ENCODE results near the gene EPHA1. TPM values are rescaled to one million over a fixed set of nuclear protein-coding genes. Genes with fewer than 3 reads are reported as not detected.

Gene EPHA1
- polyA plus RNA-seq (ENCODE audit: insufficient read length in 12 of 12): 10 to 100 TPM in 1 of 12 donors, 1 to 10 TPM in 9, not detected in 2; 1.5 to 15.4 (median 3.8) TPM
- long read RNA-seq, donor 1, partial matches to known transcripts: 263 of 293 reads
- long read RNA-seq, donor 1, other reads (novel, unspliced or antisense): 29 of 293 reads
- long read RNA-seq, donor 2, partial matches to known transcripts: 169 of 192 reads
- long read RNA-seq, donor 2, other reads (novel, unspliced or antisense): 23 of 192 reads
- long read RNA-seq, donor 3: 0 reads
- long read RNA-seq, donor 4: 0 reads
- long read RNA-seq, donor 5: 0 reads
- long read RNA-seq, donor 6: 0 reads
- long read RNA-seq, donor 7: 0 reads
- long read RNA-seq, donor 8, partial matches to known transcripts: 390 of 487 reads
- long read RNA-seq, donor 8, other reads (novel, unspliced or antisense): 97 of 487 reads
- long read RNA-seq, donor 9: 0 reads
- long read RNA-seq, donor 10: 0 reads
- long read RNA-seq, donor 11: 0 reads

DNA sequence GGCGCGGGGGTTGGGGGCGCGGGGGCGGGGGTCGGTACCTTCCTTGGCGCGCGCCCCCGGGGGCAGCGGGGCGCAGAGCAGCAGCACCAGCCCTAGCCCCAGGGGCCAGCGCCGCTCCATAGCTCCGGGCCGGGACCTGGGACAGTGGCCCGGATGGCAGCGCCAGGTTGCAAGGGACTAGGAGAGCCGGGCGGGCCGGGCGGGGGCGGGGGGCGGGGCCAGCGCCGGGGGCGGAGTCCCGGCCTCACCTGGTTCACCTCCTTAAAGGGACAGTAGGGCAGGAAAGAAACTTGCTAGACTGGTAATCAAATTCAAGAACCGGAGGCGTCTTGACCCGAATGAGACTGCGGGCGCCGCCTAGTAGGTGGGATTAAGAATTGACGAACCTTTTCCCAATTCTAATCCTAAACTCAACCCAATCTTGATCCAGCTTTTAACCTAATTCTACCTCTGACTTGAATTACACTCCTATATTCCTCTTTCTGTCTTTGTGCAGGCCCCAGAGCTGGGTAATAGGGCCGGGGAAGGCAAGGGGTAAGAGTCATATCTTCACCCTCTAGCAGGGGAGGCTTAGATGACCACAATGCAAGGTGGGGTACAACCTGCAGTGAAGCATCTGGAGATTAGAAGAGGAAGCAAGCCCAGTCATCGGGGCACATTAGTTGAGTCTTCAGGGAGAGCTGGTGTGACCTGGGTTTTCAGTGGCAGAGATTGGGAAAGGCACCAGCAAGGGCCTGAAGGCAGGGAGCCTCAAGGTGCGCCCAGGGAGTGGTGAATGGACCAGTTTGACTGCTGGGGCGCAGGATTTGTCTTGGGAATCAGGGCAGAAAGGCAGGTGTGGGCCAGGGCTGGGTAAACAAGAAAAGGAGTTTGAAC is at the start of gene EPHA1:
Gene EPHA1 (minus strand): TSS at position 171 of the 876 bp plus-strand sequence. CDS start 51 bp downstream, at position 120.
- no peak for DNase-seq

DNA sequence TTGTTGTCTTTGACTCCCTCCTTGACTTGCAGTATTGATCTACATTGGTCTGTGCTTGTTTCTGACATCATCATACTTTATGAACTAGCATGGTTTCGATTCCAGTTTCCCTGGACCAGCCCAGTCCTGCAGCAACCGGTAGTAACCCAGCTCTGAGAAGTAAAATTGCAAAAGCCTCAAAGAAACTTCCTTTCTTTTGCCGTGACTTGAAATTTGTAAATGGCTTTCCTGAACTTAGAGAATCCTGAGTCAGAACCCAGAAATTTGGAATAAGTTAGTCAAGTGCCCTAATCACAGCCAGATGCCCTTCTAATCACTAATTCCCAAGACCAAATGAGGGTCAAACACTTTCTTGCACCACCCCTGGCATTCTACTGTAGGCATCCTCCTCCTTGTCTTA is 49.6 kb upstream of the EPHA1 start:
- no peak for DNase-seq

DNA sequence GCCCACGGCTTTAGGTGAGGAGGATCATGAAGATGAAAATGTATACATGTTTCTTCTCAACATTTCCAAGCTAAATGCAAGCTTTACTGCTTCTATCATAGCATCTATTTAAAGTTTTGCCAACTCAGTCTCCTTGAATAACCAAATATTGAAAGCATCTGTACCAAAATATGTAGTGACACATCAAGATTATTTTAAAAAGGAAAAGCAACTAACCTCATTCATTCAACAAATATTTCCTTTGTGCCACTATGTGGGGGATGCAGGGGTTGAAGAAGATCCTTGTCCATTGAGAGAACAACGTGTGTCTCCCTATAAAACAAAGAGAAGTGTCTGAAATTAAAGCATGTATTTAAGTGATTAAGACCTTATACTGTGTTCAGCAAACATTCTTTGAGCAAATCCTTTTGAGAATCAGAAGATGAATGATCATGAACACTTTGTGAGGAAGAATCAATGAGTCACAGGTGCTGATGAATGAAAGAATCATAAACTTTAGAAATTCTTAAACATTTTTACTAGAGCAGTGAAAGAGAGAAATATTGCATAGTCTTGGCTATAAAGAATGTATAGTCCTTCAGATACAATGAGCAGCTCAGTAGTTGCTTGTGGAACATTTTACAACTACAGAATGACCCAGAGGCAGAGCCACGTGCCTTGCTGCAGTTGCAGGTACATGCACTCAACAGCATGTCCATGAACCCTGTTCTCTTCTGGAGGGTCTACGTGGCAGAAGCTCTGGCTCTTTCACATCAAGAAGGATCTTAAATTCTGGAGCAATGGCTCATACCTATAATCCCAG is 48.5 kb upstream of the EPHA1 start:
- no peak for DNase-seq

DNA sequence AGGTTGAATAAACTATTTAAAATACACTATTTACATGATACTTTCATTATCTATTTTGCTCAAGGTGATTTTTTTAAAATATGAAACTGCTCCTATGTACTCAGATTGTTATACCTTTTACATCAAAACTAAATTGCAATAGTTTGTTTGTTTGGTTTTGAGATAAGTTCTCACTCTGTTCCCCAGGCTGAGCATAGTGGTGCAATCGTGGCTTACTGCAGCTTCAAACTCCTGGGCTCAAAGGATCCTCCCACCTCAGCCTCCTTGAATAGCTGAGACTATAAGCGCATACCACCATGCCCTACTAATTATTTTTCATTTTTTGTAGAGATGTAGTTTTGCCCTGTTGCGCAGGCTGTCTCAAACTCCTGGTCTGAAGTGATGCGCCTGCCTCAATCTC is 47.3 kb upstream of the EPHA1 start:
- DNase-seq: no peak

DNA sequence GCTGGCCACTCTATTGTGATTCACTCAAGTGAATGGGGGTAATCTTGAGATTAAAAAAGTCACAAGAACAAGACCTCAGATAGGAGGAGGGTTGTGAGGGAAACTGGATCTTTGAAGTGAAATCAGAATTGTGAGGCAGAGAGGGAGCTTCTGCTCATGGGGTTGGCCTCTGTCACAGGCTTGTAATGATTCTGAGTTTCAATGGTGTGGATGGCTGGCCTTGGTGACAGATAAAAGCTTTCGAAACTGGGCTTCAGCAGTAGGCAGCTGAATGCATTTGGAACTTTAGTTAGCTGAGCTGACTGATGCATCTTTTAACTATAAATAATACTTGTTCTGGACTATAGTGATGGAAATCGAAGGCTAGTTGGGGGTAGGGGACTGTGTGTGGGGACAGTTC is 46.8 kb upstream of the EPHA1 start:
- DNase-seq: no peak

DNA sequence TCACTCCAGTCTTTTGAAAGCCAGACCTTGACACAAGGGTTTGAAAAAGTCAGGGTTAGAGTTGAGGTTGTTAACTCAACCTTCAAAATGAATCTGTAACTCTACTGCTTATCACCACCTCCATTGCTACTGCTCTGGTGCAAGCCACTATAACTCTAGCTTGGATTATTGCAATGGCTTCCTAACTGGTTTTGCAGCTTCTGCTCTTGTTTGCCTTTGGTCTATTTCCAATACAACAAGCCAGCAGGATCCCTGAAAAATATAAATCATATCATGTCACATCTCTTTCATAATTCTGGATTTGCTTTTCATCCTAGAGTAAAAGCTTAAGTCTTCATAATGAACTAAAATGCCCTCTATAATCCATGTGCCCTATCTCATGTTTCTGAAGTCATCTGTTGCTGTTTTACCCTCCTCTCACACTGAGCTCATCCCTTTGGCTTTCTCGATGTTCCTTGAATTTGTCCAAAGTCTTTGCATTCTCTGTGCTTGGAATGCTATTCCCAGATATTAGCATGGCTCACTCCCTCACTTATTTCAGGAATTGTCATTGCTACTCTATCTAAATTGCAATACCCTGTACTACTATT is 45.5 kb upstream of the EPHA1 start:
- DNase-seq: no peak

DNA sequence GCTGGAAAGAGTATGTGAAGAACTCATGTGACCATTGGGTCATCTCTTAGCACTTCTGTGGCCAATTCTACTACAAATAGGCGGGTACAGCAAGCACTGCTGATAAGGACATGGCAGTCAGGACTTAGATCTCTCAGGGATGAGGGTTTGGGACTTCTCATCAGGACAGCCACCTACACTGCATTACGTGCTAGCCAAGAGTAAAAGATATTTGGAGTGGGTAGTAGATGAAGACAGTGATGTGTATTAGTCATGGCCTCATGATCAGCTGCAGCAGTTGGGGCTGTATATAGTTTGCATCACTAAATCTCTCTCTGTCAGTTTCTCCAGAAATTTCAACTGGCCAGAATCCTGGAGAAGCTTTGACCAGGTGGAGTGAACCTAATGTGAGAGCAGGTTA is 43.8 kb upstream of the EPHA1 start:
- no peak for DNase-seq

DNA sequence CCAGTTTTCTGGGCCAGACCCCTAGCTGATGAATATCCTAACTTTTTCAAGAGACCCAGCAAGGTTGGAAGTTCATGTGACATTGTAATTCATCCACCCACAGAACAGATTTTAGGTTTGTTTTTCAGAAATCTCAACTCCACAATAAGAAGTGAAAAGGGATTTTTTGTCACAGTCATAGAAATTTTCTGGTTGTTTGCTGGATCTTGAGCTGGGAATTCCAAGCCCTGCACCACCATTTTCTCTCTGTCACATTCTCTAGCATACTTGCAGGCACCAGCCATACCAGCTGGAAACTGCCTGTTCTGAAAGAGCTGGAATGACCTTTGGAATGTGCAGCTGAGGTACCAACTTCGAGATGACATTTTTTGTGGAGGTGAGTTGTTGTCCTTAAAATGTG is 43.1 kb upstream of the EPHA1 start:
- no peak for DNase-seq

DNA sequence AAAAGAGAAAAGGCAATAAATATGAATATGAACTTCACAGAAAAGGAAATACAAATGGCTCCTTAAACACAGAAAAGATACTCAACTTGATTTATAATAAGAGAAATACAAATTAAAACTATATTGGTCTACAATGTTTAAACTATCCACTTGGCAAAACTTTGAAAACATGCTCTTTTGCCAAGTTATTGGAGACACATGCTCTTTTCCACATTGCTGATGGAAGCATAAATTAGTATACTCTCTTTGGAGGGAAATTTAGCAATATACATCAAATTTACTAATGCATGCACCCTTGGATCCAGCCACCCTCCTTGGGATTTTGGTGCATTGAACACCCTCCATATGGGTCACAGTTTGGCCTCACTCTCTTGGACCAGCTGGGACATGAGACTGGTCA is 42.5 kb upstream of the EPHA1 start:
- DNase-seq: no peak

DNA sequence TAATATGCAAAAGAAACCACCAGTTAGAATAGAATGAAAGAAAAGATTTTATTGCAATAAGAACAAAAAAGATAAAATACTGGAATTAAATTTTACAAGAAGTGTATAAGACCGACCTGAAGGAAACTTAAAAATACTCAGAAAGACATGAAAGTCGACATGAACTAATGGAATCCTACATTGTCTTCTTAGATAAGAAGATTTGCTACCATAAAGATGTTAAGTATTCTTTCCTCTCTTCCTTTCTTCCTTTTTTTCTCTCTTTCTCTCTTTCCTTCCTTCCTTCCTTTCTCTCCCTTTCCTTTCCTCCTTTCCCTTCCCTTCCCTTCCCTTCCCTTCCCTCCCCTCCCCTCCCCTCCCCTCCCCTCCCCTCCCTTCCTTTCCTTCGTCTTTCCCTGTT is 41.1 kb upstream of the EPHA1 start:
- no peak for DNase-seq

DNA sequence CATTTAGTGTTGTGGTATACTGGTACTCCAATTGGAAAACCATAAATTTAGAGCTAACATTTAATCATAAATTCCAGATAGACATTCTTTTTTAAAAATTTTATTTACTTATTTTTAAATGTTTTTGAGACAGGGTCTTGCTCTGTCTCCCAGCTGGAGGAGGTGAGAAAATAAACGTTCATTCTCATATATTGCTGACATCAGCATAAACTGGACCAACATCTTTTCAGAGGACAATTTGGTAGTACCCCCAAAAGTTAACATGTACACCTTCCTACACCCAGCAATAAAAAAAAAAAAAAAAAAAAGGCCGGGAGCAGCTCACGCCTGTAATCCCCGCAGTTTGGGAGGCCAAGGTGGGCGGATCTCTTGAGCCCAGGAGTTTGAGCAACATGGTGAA is 39.8 kb upstream of the EPHA1 start:
- DNase-seq: no peak

DNA sequence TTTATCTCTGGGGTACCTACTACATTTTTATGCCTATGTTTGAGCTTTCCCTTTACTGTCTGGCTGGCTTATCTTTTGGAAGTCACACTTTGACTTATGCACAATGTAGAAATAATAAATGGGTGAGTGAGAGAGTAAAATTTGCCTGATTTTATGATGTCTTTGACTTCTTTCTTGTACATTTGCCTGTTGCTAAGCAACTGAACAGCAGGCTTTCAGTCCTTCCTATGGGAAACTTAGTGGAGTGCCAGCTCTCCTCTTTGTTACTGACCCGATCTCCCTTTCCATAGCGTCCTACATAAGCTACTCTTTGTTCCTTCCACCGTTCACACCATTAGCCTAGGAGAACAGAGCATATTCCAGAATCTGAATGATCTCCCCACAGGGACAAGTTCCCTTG is 38.8 kb upstream of the EPHA1 start:
- DNase-seq: no peak

DNA sequence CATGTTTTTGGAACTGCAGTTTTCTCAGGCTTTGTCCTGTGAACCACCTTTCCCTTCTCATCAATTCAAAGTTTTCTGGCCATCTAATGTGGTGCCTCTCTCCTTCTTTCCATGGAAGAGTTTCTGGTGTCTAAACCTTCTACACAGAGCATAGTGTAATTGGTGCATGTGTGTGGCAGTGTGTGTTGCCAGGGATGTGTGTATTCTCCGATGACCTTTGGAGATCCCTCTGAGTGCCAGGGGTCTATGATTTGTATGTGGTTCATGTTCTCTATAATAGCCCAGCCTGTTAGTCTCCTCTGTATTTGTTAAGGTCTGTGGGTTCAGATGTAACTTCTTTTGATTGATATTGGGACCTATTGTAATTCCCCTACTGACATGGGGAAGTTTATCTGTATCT is 36.1 kb upstream of the EPHA1 start:
- DNase-seq: no peak

DNA sequence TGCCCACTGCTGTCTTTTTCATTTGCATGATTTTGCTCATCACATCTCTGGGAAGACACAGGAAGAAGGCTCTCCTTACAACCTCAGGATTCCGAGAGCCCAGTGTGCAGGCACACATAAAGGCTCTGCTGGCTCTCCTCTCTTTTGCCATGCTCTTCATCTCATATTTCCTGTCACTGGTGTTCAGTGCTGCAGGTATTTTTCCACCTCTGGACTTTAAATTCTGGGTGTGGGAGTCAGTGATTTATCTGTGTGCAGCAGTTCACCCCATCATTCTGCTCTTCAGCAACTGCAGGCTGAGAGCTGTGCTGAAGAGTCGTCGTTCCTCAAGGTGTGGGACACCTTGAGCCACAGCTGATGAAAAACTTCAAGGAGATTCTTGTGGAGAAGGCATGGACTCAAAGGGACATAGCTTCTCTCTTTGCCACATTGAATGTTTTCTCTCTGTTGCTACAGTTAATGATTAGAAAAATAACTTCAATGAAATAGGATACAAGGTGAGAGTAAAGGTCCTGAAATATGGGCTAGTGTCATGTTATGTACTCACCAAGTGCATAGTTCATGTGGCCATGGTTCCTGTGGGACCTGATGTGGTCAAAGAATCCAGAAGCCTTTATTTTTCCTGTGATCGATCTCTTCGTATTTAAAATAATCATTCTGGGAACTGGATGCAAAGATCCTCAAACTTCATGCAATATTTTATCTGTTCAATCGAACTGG is 35.6 kb upstream of the EPHA1 start:
- DNase-seq: no peak

DNA sequence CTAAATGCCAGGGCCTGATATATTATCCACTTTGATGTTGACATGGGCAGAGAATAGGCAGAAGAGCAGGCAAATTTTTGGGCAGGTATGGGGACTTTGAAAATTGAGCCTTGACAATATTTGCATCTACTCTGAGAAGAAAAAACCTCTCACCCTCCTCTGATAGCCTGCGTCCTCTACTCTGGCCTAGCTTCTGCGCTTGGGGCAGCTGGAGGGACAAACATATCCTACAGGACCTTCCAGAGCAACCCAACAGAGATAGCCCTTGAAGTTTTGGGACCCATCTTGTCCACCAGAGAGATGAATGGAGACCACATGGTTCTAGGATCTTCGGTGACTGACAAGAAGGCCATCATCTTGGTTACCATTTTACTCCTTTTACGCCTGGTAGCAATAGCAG is 34.5 kb upstream of the EPHA1 start, which contains the start of gene TAS2R60:
Gene TAS2R60 (plus strand): TSS at position 301 of the 400 bp plus-strand sequence. CDS start 0 bp downstream, at position 301.
- DNase-seq: no peak

DNA sequence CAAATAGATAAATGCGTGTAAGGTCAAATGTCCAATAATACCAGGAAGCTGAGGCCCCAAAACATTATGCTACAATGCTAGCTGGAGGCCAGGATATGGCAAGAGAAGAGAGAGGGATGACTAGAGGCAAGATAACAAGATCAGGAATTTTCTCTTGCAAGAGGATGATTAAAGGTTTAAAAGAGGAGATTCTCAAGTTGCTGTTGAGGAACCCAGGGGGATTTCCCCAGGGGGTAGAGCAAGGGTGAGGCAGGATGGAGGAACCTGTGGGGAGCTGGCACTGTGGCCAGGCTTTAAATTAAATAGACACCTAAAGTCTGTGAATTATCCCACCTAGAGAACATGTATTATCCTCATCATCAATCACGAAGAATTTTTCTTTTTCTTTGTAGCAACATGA is 31.2 kb upstream of the EPHA1 start:
- DNase-seq: no peak

DNA sequence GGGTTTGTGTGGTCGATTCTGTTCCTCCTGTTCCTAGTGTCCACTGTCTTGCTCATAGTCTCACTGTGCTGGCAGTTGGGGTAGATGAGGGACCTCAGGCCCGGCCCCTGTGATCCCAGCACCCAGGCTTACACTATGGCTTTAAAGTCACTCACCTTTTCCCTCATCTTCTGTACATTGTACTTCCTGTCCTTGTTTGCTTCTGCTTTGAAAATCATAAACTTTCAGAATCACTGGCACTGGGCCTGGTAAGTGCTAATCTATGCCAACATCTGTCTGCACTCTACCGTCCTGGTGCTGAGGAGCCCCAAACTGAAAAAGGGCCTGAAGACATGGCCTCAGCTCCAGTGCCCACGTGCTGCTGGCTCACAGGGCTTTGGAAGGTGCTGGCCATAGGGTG is 28.9 kb upstream of the EPHA1 start:
- DNase-seq: no peak

DNA sequence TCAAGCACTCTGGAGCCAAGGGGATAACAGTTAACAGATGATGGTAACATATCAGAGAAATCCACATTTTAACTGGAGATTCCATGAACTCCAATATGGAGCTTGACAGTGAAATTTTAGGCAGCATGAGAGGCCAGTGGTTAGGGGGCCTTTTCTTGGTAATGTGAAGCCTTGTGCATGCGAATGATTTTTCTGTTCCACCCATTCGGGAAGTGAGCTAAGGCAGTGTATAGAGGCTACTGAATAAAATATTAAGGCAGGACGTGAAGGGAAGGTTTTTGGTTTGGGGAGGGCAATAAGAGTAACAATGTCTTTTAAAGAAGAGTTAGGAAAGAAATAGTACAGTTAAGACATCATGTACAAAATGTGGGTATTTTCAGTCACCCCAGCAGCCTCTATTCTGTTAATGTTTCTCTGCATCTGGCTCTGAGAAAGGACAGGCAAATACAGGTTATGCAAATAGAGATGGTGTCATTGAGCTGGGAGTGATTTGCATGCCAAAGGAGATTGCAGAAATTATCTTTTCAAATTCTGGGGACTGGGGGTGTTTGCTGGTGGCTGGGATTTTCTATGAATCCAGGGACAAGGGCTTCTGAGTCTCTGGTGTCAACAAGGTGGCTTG is 27.8 kb upstream of the EPHA1 start:
- DNase-seq: no peak

DNA sequence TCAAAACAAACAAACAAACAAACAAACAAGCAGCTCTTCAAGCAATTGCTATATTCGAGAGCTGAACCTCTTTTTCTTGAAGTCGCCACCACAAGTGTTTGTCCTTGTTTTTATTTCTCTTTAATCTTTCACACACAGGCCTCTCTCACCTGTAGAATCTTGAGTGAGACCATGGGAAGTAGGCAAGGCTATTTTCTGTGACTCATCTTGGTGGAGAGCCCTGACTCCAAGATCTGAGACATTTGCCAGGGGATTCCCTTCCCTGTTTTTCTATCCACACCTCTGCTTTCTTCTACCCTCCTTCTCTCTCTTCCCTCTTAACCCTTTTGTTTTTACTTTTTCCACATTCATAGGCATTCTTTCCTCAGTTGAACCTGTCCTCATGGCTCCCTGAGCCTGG is 26.6 kb upstream of the EPHA1 start:
- DNase-seq: no peak

DNA sequence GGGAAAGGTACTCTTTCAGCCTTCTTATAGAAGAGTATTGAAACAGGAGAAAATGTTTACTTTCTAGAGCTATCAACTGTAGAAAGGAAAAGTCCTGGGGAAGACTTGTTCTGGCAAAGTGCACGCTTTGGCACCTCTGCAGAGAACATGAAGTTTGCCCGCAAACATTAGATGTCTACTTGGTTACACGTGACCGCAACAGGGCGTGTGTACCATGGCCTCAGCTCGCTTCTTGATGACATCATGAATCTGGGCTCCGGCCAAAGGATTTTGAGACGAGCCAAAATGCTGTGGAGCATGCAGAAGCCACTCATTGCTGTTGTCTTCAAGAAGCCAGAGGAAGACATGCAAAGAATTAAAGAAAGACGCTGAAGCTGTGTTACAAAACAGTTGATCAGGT is 26.0 kb upstream of the EPHA1 start:
- no peak for DNase-seq
